GM12878 (cell line): ENCODE measurements around the gene FAM117B. TPM values are rescaled to one million over a fixed set of nuclear protein-coding genes. Genes with fewer than 3 reads are reported as not detected.
A peak's percentile ranks its signal among the peaks of the same experiment; 100 is the strongest.

Experiments used
- ATAC-seq: fragments of 200-7000 bp; cut with Tn5 transposase; 3 replicates; pipeline ENCODE4 v1.9.1; 2020; ENCODE audit warnings: mild to moderate bottlenecking, moderate library complexity
- BruUV-seq: library from RNA; stranded (reverse); fragments of 400-500 nt; replicated peaks from 2 replicates; lab custom pipeline; 2021; lab: Mats Ljungman, UMichigan
- CTCF ChIA-PET: fragments of 300-600 bp; sonication (Branson Sonifier 250); formaldehyde crosslinking; extraction: SDS; loops from one replicate; lab custom pipeline; 2021; ENCODE audit warnings: inconsistent platforms; lab: Yijun Ruan, JAX
- POLR2A ChIA-PET: fragments of 350-600 bp; formaldehyde crosslinking; extraction: SDS; loops from one replicate; lab custom pipeline; 2021; ENCODE audit warnings: inconsistent platforms; lab: Charles Lee
- RAD21 ChIA-PET: fragments of 300-600 bp; sonication (Branson Sonifier 250); formaldehyde crosslinking; loops from one replicate; lab custom pipeline; 2023; ENCODE audit warnings: antibody characterized with exemption; ENCODE audit not compliant: unreplicated experiment; lab: Charles Lee
- SMC1A ChIA-PET: fragments of 300-600 bp; sonication (Branson Sonifier 250); formaldehyde crosslinking; loops from one replicate; lab custom pipeline; 2023; ENCODE audit not compliant: unreplicated experiment, uncharacterized antibody; lab: Charles Lee
- DNase-seq: peaks from one replicate; pipeline ENCODE4 v3.0.0-alpha.2; 2011; ENCODE audit warnings: low read depth, low spot score
- FAIRE-seq: peaks from 3 replicates; lab custom pipeline; 2011; peaks lifted over from hg19 to GRCh38; lab: Jason Lieb, UNC
- H2AFZ ChIP-seq: 2 replicates; pipeline ENCODE4 v1.6.0; 2011; ENCODE audit warnings: low read depth, low read length, control low read depth; ENCODE audit not compliant: control insufficient read depth
- H3K27ac ChIP-seq: 2 replicates; pipeline ENCODE4 v1.5.1; 2011; ENCODE audit warnings: control low read depth; ENCODE audit not compliant: control insufficient read depth, insufficient read depth
- H3K27me3 ChIP-seq, 2 experiments: replicated peaks in 1 of 2; 2 replicates each; pipeline versions ENCODE4 v1.6.0 to v1.6.1; 2011; ENCODE audit warnings: low read length in 1 of 2; ENCODE audit not compliant: control insufficient read depth in 2 of 2, insufficient read depth in 2 of 2
- H3K36me3 ChIP-seq, 2 experiments: 2 replicates each; pipeline ENCODE4 v1.5.1; 2011; ENCODE audit warnings: low read length in 1 of 2; ENCODE audit not compliant: control insufficient read depth in 2 of 2, insufficient read depth in 2 of 2
- H3K4me1 ChIP-seq: 2 replicates; pipeline ENCODE4 v1.6.1; 2011; ENCODE audit warnings: mild to moderate bottlenecking, low read length, moderate library complexity, mixed read lengths; ENCODE audit not compliant: control insufficient read depth, insufficient read depth
- H3K4me2 ChIP-seq: 2 replicates; pipeline ENCODE4 v1.6.0; 2011; ENCODE audit warnings: control low read depth; ENCODE audit not compliant: control insufficient read depth, insufficient read depth
- H3K4me3 ChIP-seq: fragments of 200-600 bp; sonication (generic); 2 replicates; pipeline ENCODE4 v1.5.1; 2016
- H3K79me2 ChIP-seq: 2 replicates; pipeline ENCODE4 v1.6.0; 2011; ENCODE audit warnings: low read length; ENCODE audit not compliant: control insufficient read depth, insufficient read depth
- H3K9ac ChIP-seq: 2 replicates; pipeline ENCODE4 v1.8.0; 2011; ENCODE audit warnings: low read length, control low read depth, mixed read lengths; ENCODE audit not compliant: control insufficient read depth, insufficient read depth
- H3K9me3 ChIP-seq: replicated peaks from 3 replicates; pipeline ENCODE4 v1.5.1; 2011; ENCODE audit warnings: mild to moderate bottlenecking, low read length; ENCODE audit not compliant: control insufficient read depth, insufficient read depth
- H4K20me1 ChIP-seq: 2 replicates; pipeline ENCODE4 v1.6.0; 2011; ENCODE audit not compliant: control insufficient read depth, insufficient read depth
- ATF2 ChIP-seq: IDR thresholded peaks from 2 replicates; pipeline ENCODE4 v1.6.1; 2012; ENCODE audit warnings: low read length, inconsistent platforms
- GABPA ChIP-seq: IDR thresholded peaks from 2 replicates; pipeline ENCODE4 v1.6.1; 2014; ENCODE audit warnings: antibody characterized with exemption, low read depth, mild to moderate bottlenecking, inconsistent platforms
- IKZF2 ChIP-seq, 2 experiments: fragments of 450-650 bp; IDR thresholded peaks; 2 replicates each; pipeline ENCODE4 v1.6.1; 2017; ENCODE audit warnings: mild to moderate bottlenecking in 2 of 2, moderate library complexity in 2 of 2
- NFIC ChIP-seq: IDR thresholded peaks from 2 replicates; pipeline ENCODE4 v1.6.1; 2012; ENCODE audit warnings: low read depth, mild to moderate bottlenecking, inconsistent platforms, low read length, moderate library complexity
- WGBS: methylation state at CpG from one replicate; pipeline ENCODE4 v1.1.6; 2016; ENCODE audit warnings: low lambda C conversion rate; ENCODE audit not compliant: insufficient replicate concordance, insufficient coverage; ENCODE audit errors: missing lambda C conversion rate; 5-methylcytosine and 5-hydroxymethylcytosine counted together
- in situ Hi-C: fragments of 300-500 bp; cut with MboI; formaldehyde crosslinking; loops from 9 replicates; pipeline ENCODE4 v1.14.3; 2018; ENCODE audit warnings: mixed read lengths
- intact Hi-C: fragments of 100-400 bp; cut with micrococcal nuclease; formaldehyde crosslinking; loops from one replicate; pipeline ENCODE4 v1.14.2; 2022; ENCODE audit not compliant: unreplicated experiment
- polyA plus RNA-seq, 11 experiments: library from polyadenylated mRNA; depleted of rRNA in 4 of 11; unstranded in 6 of 11; stranded (reverse) in 5 of 11; fragments of >200 nt; fragmentation: Nextera tagmentation in 4 of 11; fragmentation: Illumina TruSeq in 1 of 11; extraction: Ambion mirVana in 4 of 11; extraction: Trizol in 1 of 11; gene quantifications; 1 replicate in 1 of 11; 2 replicates in 10 of 11; pipeline versions ENCODE4 v1.2.1 to v1.2.3, GENCODE V29; 2011 to 2016; ENCODE audit warnings: inconsistent platforms in 2 of 11, missing spikeins in 2 of 11, low read depth in 1 of 11
- total RNA-seq, 4 experiments: library from RNA; depleted of rRNA in 3 of 4; stranded (reverse); fragments of >200 nt in 3 of 4; fragmentation: Illumina TruSeq in 1 of 4; extraction: Trizol in 1 of 4; gene quantifications; 2 replicates each; pipeline versions ENCODE4 v1.2.1 to v1.2.3, GENCODE V29; 2013 to 2021
- TF ChIP-seq, protein P1 (sequence below): fragments of 150-350 bp; IDR thresholded peaks from 2 replicates; pipeline ENCODE4 v1.6.1; 2016; ENCODE audit warnings: low read depth, low read length
- TF ChIP-seq, protein P2 (sequence below): IDR thresholded peaks from 2 replicates; pipeline ENCODE4 v1.6.1; 2012; ENCODE audit warnings: improper control_type of control experiment, low read depth, low read length; ENCODE audit not compliant: insufficient replicate concordance

The FAM117B gene
- total and polyA plus RNA-seq, 10 of the 15 experiments (the other 5 are each of a cell fraction or from before 2014, with no cell fraction given), result 1.6 to 7.6 (median 4.2) TPM

DNA sequence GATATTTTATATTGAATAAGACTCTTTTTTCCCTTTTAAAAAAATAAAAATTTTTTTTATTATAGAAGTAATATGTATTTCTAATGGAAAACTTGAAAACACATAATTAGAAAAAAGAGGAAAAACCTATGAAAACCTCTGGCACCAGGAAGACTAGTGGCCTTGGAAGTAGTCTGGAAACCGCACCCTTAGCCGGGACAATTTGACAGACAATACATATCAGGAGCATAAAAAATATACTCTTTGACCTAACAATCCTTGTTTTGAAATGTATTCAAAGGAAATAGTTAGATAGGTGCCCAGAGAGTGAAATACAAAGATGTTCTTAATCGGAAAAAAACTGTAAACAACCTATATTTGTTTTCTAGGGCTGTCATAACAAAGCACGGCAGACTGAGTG, 34.9 kb upstream of the FAM117B start (continued):
- TF ChIP-seq, protein P1, sequence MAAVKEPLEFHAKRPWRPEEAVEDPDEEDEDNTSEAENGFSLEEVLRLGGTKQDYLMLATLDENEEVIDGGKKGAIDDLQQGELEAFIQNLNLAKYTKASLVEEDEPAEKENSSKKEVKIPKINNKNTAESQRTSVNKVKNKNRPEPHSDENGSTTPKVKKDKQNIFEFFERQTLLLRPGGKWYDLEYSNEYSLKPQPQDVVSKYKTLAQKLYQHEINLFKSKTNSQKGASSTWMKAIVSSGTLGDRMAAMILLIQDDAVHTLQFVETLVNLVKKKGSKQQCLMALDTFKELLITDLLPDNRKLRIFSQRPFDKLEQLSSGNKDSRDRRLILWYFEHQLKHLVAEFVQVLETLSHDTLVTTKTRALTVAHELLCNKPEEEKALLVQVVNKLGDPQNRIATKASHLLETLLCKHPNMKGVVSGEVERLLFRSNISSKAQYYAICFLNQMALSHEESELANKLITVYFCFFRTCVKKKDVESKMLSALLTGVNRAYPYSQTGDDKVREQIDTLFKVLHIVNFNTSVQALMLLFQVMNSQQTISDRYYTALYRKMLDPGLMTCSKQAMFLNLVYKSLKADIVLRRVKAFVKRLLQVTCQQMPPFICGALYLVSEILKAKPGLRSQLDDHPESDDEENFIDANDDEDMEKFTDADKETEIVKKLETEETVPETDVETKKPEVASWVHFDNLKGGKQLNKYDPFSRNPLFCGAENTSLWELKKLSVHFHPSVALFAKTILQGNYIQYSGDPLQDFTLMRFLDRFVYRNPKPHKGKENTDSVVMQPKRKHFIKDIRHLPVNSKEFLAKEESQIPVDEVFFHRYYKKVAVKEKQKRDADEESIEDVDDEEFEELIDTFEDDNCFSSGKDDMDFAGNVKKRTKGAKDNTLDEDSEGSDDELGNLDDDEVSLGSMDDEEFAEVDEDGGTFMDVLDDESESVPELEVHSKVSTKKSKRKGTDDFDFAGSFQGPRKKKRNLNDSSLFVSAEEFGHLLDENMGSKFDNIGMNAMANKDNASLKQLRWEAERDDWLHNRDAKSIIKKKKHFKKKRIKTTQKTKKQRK, result no peak
- no peak for TF ChIP-seq GABPA

GRCh38 chr2:202604699-202605098, 30.1 kb upstream of the FAM117B start:
- peak overlapping the region; percentile 56; the same call in 1 of the 2 replicates for H3K4me2 ChIP-seq
- ChIA-PET RAD21 (no interaction called here), SMC1A (no interaction called here)

More at GRCh38 chr2:202604699-202605098, 30.1 kb upstream of the FAM117B start:
- TF ChIP-seq NFIC (peak; percentile 32; the same call in 1 of the 2 replicates), IKZF2 (IDR thresholded peaks at IDR 0.05) (0 out of 4 replicates have a peak, but pooled peaks of 1 of the 2 experiments have one; percentile 9), ATF2 (peak; percentile 44; the same call in 1 of the 2 replicates)
- TF ChIP-seq, protein P2, sequence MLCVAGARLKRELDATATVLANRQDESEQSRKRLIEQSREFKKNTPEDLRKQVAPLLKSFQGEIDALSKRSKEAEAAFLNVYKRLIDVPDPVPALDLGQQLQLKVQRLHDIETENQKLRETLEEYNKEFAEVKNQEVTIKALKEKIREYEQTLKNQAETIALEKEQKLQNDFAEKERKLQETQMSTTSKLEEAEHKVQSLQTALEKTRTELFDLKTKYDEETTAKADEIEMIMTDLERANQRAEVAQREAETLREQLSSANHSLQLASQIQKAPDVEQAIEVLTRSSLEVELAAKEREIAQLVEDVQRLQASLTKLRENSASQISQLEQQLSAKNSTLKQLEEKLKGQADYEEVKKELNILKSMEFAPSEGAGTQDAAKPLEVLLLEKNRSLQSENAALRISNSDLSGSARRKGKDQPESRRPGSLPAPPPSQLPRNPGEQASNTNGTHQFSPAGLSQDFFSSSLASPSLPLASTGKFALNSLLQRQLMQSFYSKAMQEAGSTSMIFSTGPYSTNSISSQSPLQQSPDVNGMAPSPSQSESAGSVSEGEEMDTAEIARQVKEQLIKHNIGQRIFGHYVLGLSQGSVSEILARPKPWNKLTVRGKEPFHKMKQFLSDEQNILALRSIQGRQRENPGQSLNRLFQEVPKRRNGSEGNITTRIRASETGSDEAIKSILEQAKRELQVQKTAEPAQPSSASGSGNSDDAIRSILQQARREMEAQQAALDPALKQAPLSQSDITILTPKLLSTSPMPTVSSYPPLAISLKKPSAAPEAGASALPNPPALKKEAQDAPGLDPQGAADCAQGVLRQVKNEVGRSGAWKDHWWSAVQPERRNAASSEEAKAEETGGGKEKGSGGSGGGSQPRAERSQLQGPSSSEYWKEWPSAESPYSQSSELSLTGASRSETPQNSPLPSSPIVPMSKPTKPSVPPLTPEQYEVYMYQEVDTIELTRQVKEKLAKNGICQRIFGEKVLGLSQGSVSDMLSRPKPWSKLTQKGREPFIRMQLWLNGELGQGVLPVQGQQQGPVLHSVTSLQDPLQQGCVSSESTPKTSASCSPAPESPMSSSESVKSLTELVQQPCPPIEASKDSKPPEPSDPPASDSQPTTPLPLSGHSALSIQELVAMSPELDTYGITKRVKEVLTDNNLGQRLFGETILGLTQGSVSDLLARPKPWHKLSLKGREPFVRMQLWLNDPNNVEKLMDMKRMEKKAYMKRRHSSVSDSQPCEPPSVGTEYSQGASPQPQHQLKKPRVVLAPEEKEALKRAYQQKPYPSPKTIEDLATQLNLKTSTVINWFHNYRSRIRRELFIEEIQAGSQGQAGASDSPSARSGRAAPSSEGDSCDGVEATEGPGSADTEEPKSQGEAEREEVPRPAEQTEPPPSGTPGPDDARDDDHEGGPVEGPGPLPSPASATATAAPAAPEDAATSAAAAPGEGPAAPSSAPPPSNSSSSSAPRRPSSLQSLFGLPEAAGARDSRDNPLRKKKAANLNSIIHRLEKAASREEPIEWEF, result no peak
- Histone ChIP-seq H2AFZ (peak overlapping the region; percentile 68), H3K27me3 (no peaks in the 10 kb centered on the region), H3K79me2 (no peaks in the 10 kb centered on the region), H3K4me1 (peaks cover 30% of the 10 kb centered on the region), H3K4me3 (no peak overlapping the region), H3K9ac (no peak overlapping the region), H4K20me1 (no peaks in the 10 kb centered on the region), H3K27ac (no peak overlapping the region), H3K9me3 (no peaks in the 10 kb centered on the region; the same call in 2 of the 3 replicates), H3K36me3 (no peaks in the 10 kb centered on the region)
- BruUV-seq, result no TSS peak
- intact Hi-C loops, result no loop called here
- DNase-seq (peak; percentile 27), ATAC-seq (no peak), FAIRE-seq (no peak)
- CTCF ChIA-PET, result no interaction called here
- POLR2A ChIA-PET, result interaction anchor here (0.6 kb wide), 1 partner anchor 36 kb away, joined by 3 read pairs; no protein-coding TSS in a partner anchor
- in situ Hi-C loops, result no loop called here
- 42% methylated on average over 4 of the region's 4 CpGs for WGBS
